ENCODE results near the gene SPOCK1.

- TF ChIP-seq CTCF (IDR thresholded peaks at IDR 0.05; ENCODE audit: extremely low read depth in 1 of 2, insufficient read depth in 1 of 2, low read depth in 1 of 2, low read length in 2 of 2) (no peak), POLR2AphosphoS5 (IDR thresholded peaks at IDR 0.05; ENCODE audit: insufficient read depth, low read depth, low read length) (no peak), MYC (IDR thresholded peaks at IDR 0.05; ENCODE audit: low read depth, low read length) (no peak)
Measured at GRCh38 chr5:137182576-137182975, 316.6 kb downstream of the SPOCK1 start.

Measured in endothelial cell of umbilical vein (primary cell).